IMR-90 (cell line): ENCODE measurements around the gene NFKBIE. TPM values are rescaled to one million over a fixed set of nuclear protein-coding genes. Genes with fewer than 3 reads are reported as not detected.

ENCODE experiments used
- ATAC-seq: fragments of 200-7000 bp; cut with Tn5 transposase; 2 replicates; pipeline ENCODE4 v1.9.1; 2020; ENCODE audit warnings: low read depth, mild to moderate bottlenecking, moderate library complexity
- BruUV-seq: library from RNA; stranded (reverse); fragments of 400-500 nt; replicated peaks from 2 replicates; lab custom pipeline; 2021; lab: Mats Ljungman, UMichigan
- CTCF ChIA-PET: fragments of 300-600 bp; formaldehyde crosslinking; extraction: SDS; loops from one replicate; lab custom pipeline; 2021; ENCODE audit warnings: antibody characterized with exemption; lab: Yijun Ruan, JAX
- POLR2A ChIA-PET: fragments of 300-600 bp; sonication (Branson Sonifier 250); formaldehyde crosslinking; loops from one replicate; lab custom pipeline; 2022; ENCODE audit warnings: antibody characterized with exemption; ENCODE audit not compliant: unreplicated experiment; lab: Charles Lee
- DNase-seq: peaks from one replicate; pipeline ENCODE4 v3.0.0; 2013
- H2AFZ ChIP-seq: replicated peaks from 2 replicates; pipeline ENCODE3; 2013; ENCODE audit warnings: low read length, mild to moderate bottlenecking; ENCODE audit not compliant: poor library complexity
- H2AK5ac ChIP-seq: 2 replicates; pipeline ENCODE4 v1.6.1; 2013; ENCODE audit warnings: low read depth, low read length, inconsistent platforms
- H2AK9ac ChIP-seq: replicated peaks from 2 replicates; pipeline ENCODE3; 2013; ENCODE audit warnings: mild to moderate bottlenecking, low read depth, low read length, moderate library complexity; ENCODE audit not compliant: poor library complexity
- H2BK120ac ChIP-seq: 2 replicates; pipeline ENCODE4 v1.6.1; 2013; ENCODE audit warnings: low read depth, low read length, inconsistent platforms
- H2BK15ac ChIP-seq: 3 replicates; pipeline ENCODE4 v1.6.1; 2013; ENCODE audit warnings: low read depth, low read length, inconsistent platforms
- H2BK20ac ChIP-seq: 2 replicates; pipeline ENCODE4 v1.6.1; 2013; ENCODE audit warnings: low read depth, mild to moderate bottlenecking, inconsistent platforms, low read length, moderate library complexity
- H2BK5ac ChIP-seq: 2 replicates; pipeline ENCODE4 v1.6.1; 2013; ENCODE audit warnings: mild to moderate bottlenecking, low read depth, low read length, inconsistent platforms; ENCODE audit not compliant: poor library complexity, severe bottlenecking
- H3K14ac ChIP-seq: replicated peaks from 2 replicates; pipeline ENCODE4 v1.6.1; 2013; ENCODE audit warnings: low read depth, low read length, inconsistent platforms
- H3K18ac ChIP-seq: 2 replicates; pipeline ENCODE4 v1.6.1; 2013; ENCODE audit warnings: low read depth, low read length, control low read depth
- H3K23ac ChIP-seq: 2 replicates; pipeline ENCODE4 v1.6.1; 2013; ENCODE audit warnings: low read depth, low read length, inconsistent platforms
- H3K27ac ChIP-seq: 2 replicates; pipeline ENCODE4 v1.5.1; 2013; ENCODE audit warnings: mild to moderate bottlenecking, control low read depth, low read length; ENCODE audit not compliant: insufficient read depth
- H3K27me3 ChIP-seq: 2 replicates; pipeline ENCODE4 v1.6.1; 2013; ENCODE audit warnings: low read length; ENCODE audit not compliant: control insufficient read depth, insufficient read depth
- H3K36me3 ChIP-seq: 2 replicates; pipeline ENCODE4 v1.6.1; 2013; ENCODE audit warnings: low read length, mixed read lengths; ENCODE audit not compliant: control insufficient read depth, insufficient read depth
- H3K4ac ChIP-seq: 2 replicates; pipeline ENCODE4 v1.6.1; 2013; ENCODE audit warnings: low read depth, low read length, inconsistent platforms
- H3K4me1 ChIP-seq: 2 replicates; pipeline ENCODE4 v1.6.1; 2013; ENCODE audit warnings: low read length, mixed read lengths; ENCODE audit not compliant: control insufficient read depth, insufficient read depth
- H3K4me2 ChIP-seq: 2 replicates; pipeline ENCODE4 v1.6.1; 2013; ENCODE audit warnings: low read depth, mild to moderate bottlenecking, control low read depth, low read length, moderate library complexity
- H3K4me3 ChIP-seq: 2 replicates; pipeline ENCODE4 v1.5.1; 2013; ENCODE audit warnings: low read depth, mild to moderate bottlenecking, control low read depth, low read length, moderate library complexity; ENCODE audit not compliant: insufficient read depth
- H3K56ac ChIP-seq: 2 replicates; pipeline ENCODE4 v1.6.1; 2013; ENCODE audit warnings: low read length, inconsistent platforms; ENCODE audit not compliant: insufficient read depth; ENCODE audit errors: extremely low read depth
- H3K79me1 ChIP-seq, 2 experiments: 2 replicates each; pipeline ENCODE4 v1.6.1; 2013; ENCODE audit warnings: low read length in 2 of 2, inconsistent platforms in 1 of 2, low read depth in 1 of 2
- H3K9ac ChIP-seq: 2 replicates; pipeline ENCODE4 v1.6.1; 2013; ENCODE audit warnings: low read depth, low read length, control low read depth
- H3K9me1 ChIP-seq: 2 replicates; pipeline ENCODE4 v1.6.1; 2013; ENCODE audit warnings: low read length, inconsistent platforms; ENCODE audit not compliant: insufficient read depth
- H3K9me3 ChIP-seq: 2 replicates; pipeline ENCODE4 v1.6.1; 2013; ENCODE audit warnings: low read length; ENCODE audit not compliant: control insufficient read depth, insufficient read depth
- H4K20me1 ChIP-seq: 2 replicates; pipeline ENCODE4 v1.6.1; 2013; ENCODE audit warnings: low read length, inconsistent platforms; ENCODE audit not compliant: insufficient read depth
- H4K5ac ChIP-seq: 2 replicates; pipeline ENCODE4 v1.6.1; 2013; ENCODE audit warnings: mild to moderate bottlenecking, low read depth, low read length, control low read depth
- H4K8ac ChIP-seq, 2 experiments: 2 replicates each; pipeline ENCODE4 v1.6.1; 2013; ENCODE audit warnings: low read depth in 2 of 2, low read length in 2 of 2, control low read depth in 1 of 2, inconsistent platforms in 1 of 2
- H4K91ac ChIP-seq: 2 replicates; pipeline ENCODE4 v1.6.1; 2013; ENCODE audit warnings: low read depth, low read length, inconsistent platforms; ENCODE audit not compliant: insufficient read depth
- CEBPB ChIP-seq: IDR thresholded peaks from 2 replicates; pipeline ENCODE4 v1.6.1; 2012; ENCODE audit warnings: low read depth, low read length, improper control_type of control experiment
- CHD1 ChIP-seq: IDR thresholded peaks from 2 replicates; pipeline ENCODE4 v1.6.1; 2012; ENCODE audit warnings: low read depth, low read length, improper control_type of control experiment
- NFE2L2 ChIP-seq: fragments of 150-350 bp; IDR thresholded peaks from 2 replicates; pipeline ENCODE4 v1.6.1; 2016; ENCODE audit warnings: low read depth, mild to moderate bottlenecking, low read length
- POLR2A ChIP-seq: IDR thresholded peaks from 2 replicates; pipeline ENCODE4 v1.6.1; 2012; ENCODE audit warnings: mild to moderate bottlenecking, low read depth, low read length
- RCOR1 ChIP-seq: IDR thresholded peaks from 2 replicates; pipeline ENCODE4 v1.6.1; 2012; ENCODE audit warnings: mild to moderate bottlenecking, low read length, improper control_type of control experiment; ENCODE audit not compliant: insufficient replicate concordance
- SMC3 ChIP-seq: fragments of 150-350 bp; IDR thresholded peaks from 2 replicates; pipeline ENCODE4 v1.6.1; 2016; ENCODE audit warnings: low read depth, mild to moderate bottlenecking, antibody characterized with exemption, low read length, moderate library complexity
- WGBS, 2 experiments: methylation state at CpG; one replicate each; pipeline versions ENCODE4 v1.1.5 to v1.1.7; 2013; ENCODE audit warnings: missing lambda C conversion rate in 2 of 2; ENCODE audit not compliant: insufficient read length in 1 of 2; ENCODE audit errors: extremely low coverage in 2 of 2; 5-methylcytosine and 5-hydroxymethylcytosine counted together
- dilution Hi-C: fragments of 300-500 bp; cut with HindIII; formaldehyde crosslinking; loops from one replicate; pipeline ENCODE4 v1.14.3; 2018; ENCODE audit warnings: low sequenced_read_pairs; ENCODE audit not compliant: unreplicated experiment
- in situ Hi-C: fragments of 300-500 bp; cut with MboI; formaldehyde crosslinking; loops from 3 replicates; pipeline ENCODE4 v1.14.3; 2019; ENCODE audit warnings: low sequenced_read_pairs, inconsistent platforms, mixed read lengths
- intact Hi-C: fragments of 100-400 bp; cut with micrococcal nuclease; formaldehyde crosslinking; loops from 2 replicates; pipeline ENCODE4 v1.10.0; 2022
- polyA plus RNA-seq, 3 experiments: library from polyadenylated mRNA; depleted of rRNA; stranded (reverse); fragments of >200 nt; gene quantifications; 2 replicates each; pipeline ENCODE4 v1.2.3, GENCODE V29; 2012; ENCODE audit warnings: low replicate concordance in 1 of 3
- total RNA-seq: library from RNA; depleted of rRNA; stranded (reverse); fragments of >200 nt; gene quantifications from 2 replicates; pipeline ENCODE4 v1.2.3, GENCODE V29; 2012

Gene NFKBIE
- total and polyA plus RNA-seq, 2 of the 4 experiments (the other 2 are of a cell fraction): 7.9 to 13.0 TPM

DNA sequence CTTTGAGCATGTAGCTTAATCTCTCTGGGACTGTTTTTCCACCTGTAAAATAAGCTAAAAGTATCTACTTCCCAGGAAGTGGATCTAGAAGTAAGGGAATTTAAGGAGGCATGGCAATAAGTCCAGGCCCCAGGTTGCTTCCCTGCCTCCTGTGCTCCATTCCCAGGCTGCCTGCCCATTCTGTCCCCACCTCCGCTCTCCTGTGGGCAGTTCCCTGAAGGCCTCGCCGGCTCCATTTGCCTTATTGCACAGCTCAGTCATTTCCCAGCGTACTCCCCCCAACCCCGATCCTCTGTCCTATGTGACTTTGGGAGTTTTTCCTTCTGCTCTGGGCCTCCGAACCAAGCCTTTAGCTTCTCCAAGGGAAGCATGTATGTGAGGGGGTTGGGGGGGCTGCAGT, 37.3 kb downstream of the NFKBIE start:
- TF ChIP-seq SMC3 (no peak), RCOR1 (no peak), NFE2L2 (no peak), CEBPB (no peak), CHD1 (no peak), POLR2A (no peak)
- H4K20me1 ChIP-seq: no peaks in the 10 kb centered on the region
- H3K79me1 ChIP-seq: peaks cover 0 to 8% of the 10 kb centered on the region in 2 experiments; a peak in 1 of 4 replicates
- in situ Hi-C loops (no loop called here), intact Hi-C loops (no loop called here), dilution Hi-C loops (no loop called here)
- no peak overlapping the region for H3K4me3 ChIP-seq
- H2AK9ac ChIP-seq: no peak overlapping the region
- ATAC-seq: no peak
- H2BK15ac ChIP-seq: no peak overlapping the region
- no peak overlapping the region for H2AFZ ChIP-seq
- H4K5ac ChIP-seq: no peak overlapping the region
- H3K27me3 ChIP-seq: no peaks in the 10 kb centered on the region
- no peak overlapping the region for H3K14ac ChIP-seq
- H3K56ac ChIP-seq: no peak overlapping the region
- H3K4me1 ChIP-seq: peaks cover 6% of the 10 kb centered on the region
- H2BK5ac ChIP-seq: no peak overlapping the region
- 100% methylated on average over 1 of the region's 6 CpGs; no CpG with 5 or more reads in 1 of the 2 experiments for WGBS, 2 experiments
- no peak for DNase-seq
- no peak overlapping the region for H4K91ac ChIP-seq
- peaks cover 2% of the 10 kb centered on the region; the same call in 1 of the 2 replicates for H3K36me3 ChIP-seq
- H3K4me2 ChIP-seq: no peak overlapping the region
- H2BK120ac ChIP-seq: no peak overlapping the region
- no peak overlapping the region for H3K9ac ChIP-seq
- H2AK5ac ChIP-seq: no peak overlapping the region
- no peak overlapping the region for H3K4ac ChIP-seq
- no peak overlapping the region for H3K27ac ChIP-seq
- no peaks in the 10 kb centered on the region for H3K9me3 ChIP-seq
- no peak overlapping the region for H3K23ac ChIP-seq
- no TSS peak for BruUV-seq
- H3K9me1 ChIP-seq: no peaks in the 10 kb centered on the region
- H3K18ac ChIP-seq: no peak overlapping the region
- ChIA-PET CTCF (no interaction called here), POLR2A (no interaction called here)
- H2BK20ac ChIP-seq: no peak overlapping the region
- no peak overlapping the region for H4K8ac ChIP-seq
